Measurements from ENCODE around the gene SAP25. TPM values are rescaled to one million over a fixed set of nuclear protein-coding genes. Genes with fewer than 3 reads are reported as not detected.

SAP25 gene
- total and polyA plus RNA-seq, 2 of the 4 experiments (the other 2 are of a cell fraction), result 1.8 TPM; not detected in 1

- TF ChIP-seq, protein P1, sequence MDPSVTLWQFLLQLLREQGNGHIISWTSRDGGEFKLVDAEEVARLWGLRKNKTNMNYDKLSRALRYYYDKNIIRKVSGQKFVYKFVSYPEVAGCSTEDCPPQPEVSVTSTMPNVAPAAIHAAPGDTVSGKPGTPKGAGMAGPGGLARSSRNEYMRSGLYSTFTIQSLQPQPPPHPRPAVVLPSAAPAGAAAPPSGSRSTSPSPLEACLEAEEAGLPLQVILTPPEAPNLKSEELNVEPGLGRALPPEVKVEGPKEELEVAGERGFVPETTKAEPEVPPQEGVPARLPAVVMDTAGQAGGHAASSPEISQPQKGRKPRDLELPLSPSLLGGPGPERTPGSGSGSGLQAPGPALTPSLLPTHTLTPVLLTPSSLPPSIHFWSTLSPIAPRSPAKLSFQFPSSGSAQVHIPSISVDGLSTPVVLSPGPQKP (IDR thresholded peaks at IDR 0.05; ENCODE audit: borderline replicate concordance, low read depth, low read length), result no peak
- no peak for TF ChIP-seq CEBPB (IDR thresholded peaks at IDR 0.05; ENCODE audit: low read depth, low read length)
These were observed 12.0 kb upstream of the SAP25 start, which contains the start of gene LRCH4 (continued) for GRCh38 chr7:100585511-100586265.
